Endodermal cell (in vitro differentiated cells): ENCODE results near the gene SPNS3. TPM values are rescaled to one million over a fixed set of nuclear protein-coding genes. Genes with fewer than 3 reads are reported as not detected.
A peak's percentile ranks its signal among the peaks of the same experiment; 100 is the strongest.

Source experiments
- DNase-seq: peaks from one replicate; pipeline ENCODE4 v3.0.0-alpha.2; 2017
- H3K27ac ChIP-seq: 2 replicates; pipeline ENCODE4 v1.5.1; 2013; ENCODE audit warnings: mild to moderate bottlenecking, low read depth, low read length, moderate library complexity
- H3K27me3 ChIP-seq: 2 replicates; pipeline ENCODE4 v1.6.1; 2013; ENCODE audit warnings: mild to moderate bottlenecking, low read length, moderate library complexity; ENCODE audit not compliant: insufficient read depth, control insufficient read depth, poor library complexity, severe bottlenecking
- H3K36me3 ChIP-seq: 2 replicates; pipeline ENCODE4 v1.7.0; 2013; ENCODE audit warnings: mild to moderate bottlenecking, low read length, moderate library complexity; ENCODE audit not compliant: control insufficient read depth, insufficient read depth
- H3K4me1 ChIP-seq: one replicate; pipeline ENCODE4 v1.7.0; 2013; ENCODE audit warnings: low read length; ENCODE audit not compliant: control insufficient read depth, insufficient read depth
- H3K4me3 ChIP-seq: 2 replicates; pipeline ENCODE4 v1.5.1; 2013; ENCODE audit warnings: mild to moderate bottlenecking, low read length, moderate library complexity
- H3K9ac ChIP-seq: 2 replicates; pipeline ENCODE4 v1.6.1; 2013; ENCODE audit warnings: mild to moderate bottlenecking, low read length, moderate library complexity; ENCODE audit not compliant: poor library complexity, severe bottlenecking; ENCODE audit errors: extremely low read depth
- H3K9me3 ChIP-seq: 2 replicates; pipeline ENCODE4 v1.6.1; 2013; ENCODE audit warnings: mild to moderate bottlenecking, low read length, moderate library complexity; ENCODE audit not compliant: control insufficient read depth
- H3K27ac Mint-ChIP-seq: 2 replicates; pipeline ENCODE4 v1.8.0; 2020; ENCODE audit warnings: mixed read lengths
- H3K27me3 Mint-ChIP-seq: 2 replicates; pipeline ENCODE4 v1.8.0; 2021; ENCODE audit warnings: mild to moderate bottlenecking, mixed read lengths; ENCODE audit not compliant: insufficient read depth
- H3K36me3 Mint-ChIP-seq: 2 replicates; pipeline ENCODE4 v1.8.0; 2020; ENCODE audit warnings: low read depth, mixed read lengths
- H3K4me1 Mint-ChIP-seq: 2 replicates; pipeline ENCODE4 v1.8.0; 2020; ENCODE audit warnings: mixed read lengths
- H3K4me3 Mint-ChIP-seq: 2 replicates; pipeline ENCODE4 v1.8.0; 2020; ENCODE audit warnings: mild to moderate bottlenecking, moderate library complexity, mixed read lengths
- H3K9me3 Mint-ChIP-seq: 2 replicates; pipeline ENCODE4 v1.8.0; 2020; ENCODE audit warnings: mild to moderate bottlenecking, mixed read lengths
- CTCF ChIP-seq: fragments of 200-600 bp; sonication (generic); conservative IDR thresholded peaks from 2 replicates; pipeline ENCODE4 v1.5.0; 2021; ENCODE audit warnings: antibody characterized with exemption, mild to moderate bottlenecking
- WGBS, 2 experiments: methylation state at CpG; one replicate each; pipeline versions ENCODE4 v1.1.5 to v1.1.7; 2013; ENCODE audit warnings: missing lambda C conversion rate in 2 of 2, mixed read lengths in 1 of 2; ENCODE audit not compliant: insufficient coverage in 1 of 2, insufficient read length in 1 of 2; 5-methylcytosine and 5-hydroxymethylcytosine counted together
- total RNA-seq, 2 donors: library from RNA; stranded (reverse); fragmentation: NEBNext Ultra II Directional in 1 of 2; extraction: Animal tissue kit (Norgen Biotek cat#: 25700) in 1 of 2; gene quantifications; 2 replicates in 1 of 2; 3 replicates in 1 of 2; pipeline ENCODE4 v1.2.1, GENCODE V29; 2021

SPNS3 gene
- total RNA-seq, 2 donors from 2014 or later: not detected

GRCh38 chr17:4507361-4508111 lies 73.8 kb downstream of the SPNS3 start:
- no peaks in the 10 kb centered on the region for H3K36me3 Mint-ChIP-seq
- Histone ChIP-seq H3K9ac (no peak overlapping the region), H3K27me3 (no peaks in the 10 kb centered on the region), H3K4me3 (no peak overlapping the region), H3K36me3 (no peaks in the 10 kb centered on the region), H3K27ac (no peak overlapping the region), H3K9me3 (no peaks in the 10 kb centered on the region), H3K4me1 (no peaks in the 10 kb centered on the region)
- no peak overlapping the region for H3K4me3 Mint-ChIP-seq
- WGBS, 2 experiments: 95 to 96% methylated on average over 6 to 8 of the region's 8 CpGs
- peaks cover 6% of the 10 kb centered on the region for H3K4me1 Mint-ChIP-seq
- no peaks in the 10 kb centered on the region for H3K9me3 Mint-ChIP-seq
- H3K27ac Mint-ChIP-seq: no peak overlapping the region
- no peak for DNase-seq
- peaks cover 17% of the 10 kb centered on the region for H3K27me3 Mint-ChIP-seq
- TF ChIP-seq CTCF: no peak

- no peak for TF ChIP-seq CTCF
- 95 to 100% methylated on average over 2 to 3 of the region's 3 CpGs for WGBS, 2 experiments
- H3K4me3 ChIP-seq: no peak overlapping the region
- no peak for DNase-seq
- H3K9me3 Mint-ChIP-seq: no peaks in the 10 kb centered on the region
- no peak overlapping the region for H3K4me3 Mint-ChIP-seq
- no peak overlapping the region for H3K9ac ChIP-seq
- H3K27me3 ChIP-seq: no peaks in the 10 kb centered on the region
- H3K27ac Mint-ChIP-seq: no peak overlapping the region
- H3K4me1 Mint-ChIP-seq: peaks cover 2% of the 10 kb centered on the region
- H3K36me3 Mint-ChIP-seq: no peaks in the 10 kb centered on the region
- H3K27me3 Mint-ChIP-seq: peaks cover 12% of the 10 kb centered on the region
- H3K36me3 ChIP-seq: no peaks in the 10 kb centered on the region
- H3K4me1 ChIP-seq: no peaks in the 10 kb centered on the region
- no peak overlapping the region for H3K27ac ChIP-seq
- H3K9me3 ChIP-seq: no peaks in the 10 kb centered on the region
These were observed 74.5 kb downstream of the SPNS3 start for GRCh38 chr17:4508207-4508606.

GRCh38 chr17:4509401-4509800 lies 75.7 kb downstream of the SPNS3 start:
- H3K36me3 ChIP-seq: no peaks in the 10 kb centered on the region
- no peaks in the 10 kb centered on the region for H3K36me3 Mint-ChIP-seq
- H3K27me3 Mint-ChIP-seq: peaks cover 9% of the 10 kb centered on the region
- H3K9me3 Mint-ChIP-seq: no peaks in the 10 kb centered on the region
- H3K27me3 ChIP-seq: no peaks in the 10 kb centered on the region
- H3K9me3 ChIP-seq: no peaks in the 10 kb centered on the region
- H3K4me3 ChIP-seq: no peak overlapping the region
- H3K4me3 Mint-ChIP-seq: no peak overlapping the region
- TF ChIP-seq CTCF: peak; percentile 14
- whole genome bisulfite sequencing, 2 experiments: 90% methylated on average over 8 of the region's 8 CpGs
- H3K27ac ChIP-seq: no peak overlapping the region
- H3K9ac ChIP-seq: no peak overlapping the region
- DNase-seq: no peak
- H3K4me1 Mint-ChIP-seq: peaks cover 2% of the 10 kb centered on the region
- H3K27ac Mint-ChIP-seq: no peak overlapping the region
- H3K4me1 ChIP-seq: no peaks in the 10 kb centered on the region
